HFF-Myc (cell line): ENCODE data around the gene PRSS21.

Experiments
- DNase-seq: peaks from one replicate; pipeline ENCODE4 v3.0.0-alpha.2; 2011; ENCODE audit warnings: low read depth; ENCODE audit errors: extremely low read depth
- H3K4me3 ChIP-seq: replicated peaks from 2 replicates; pipeline ENCODE4 v1.5.1; 2011; ENCODE audit warnings: low read depth, mild to moderate bottlenecking, control low read depth, low read length
- TF ChIP-seq, protein P1 (sequence below): IDR thresholded peaks from 2 replicates; pipeline ENCODE4 v1.5.1; 2012; ENCODE audit warnings: mild to moderate bottlenecking, low read depth, low read length, control low read depth; ENCODE audit errors: missing control alignments

The PRSS21 gene

DNA sequence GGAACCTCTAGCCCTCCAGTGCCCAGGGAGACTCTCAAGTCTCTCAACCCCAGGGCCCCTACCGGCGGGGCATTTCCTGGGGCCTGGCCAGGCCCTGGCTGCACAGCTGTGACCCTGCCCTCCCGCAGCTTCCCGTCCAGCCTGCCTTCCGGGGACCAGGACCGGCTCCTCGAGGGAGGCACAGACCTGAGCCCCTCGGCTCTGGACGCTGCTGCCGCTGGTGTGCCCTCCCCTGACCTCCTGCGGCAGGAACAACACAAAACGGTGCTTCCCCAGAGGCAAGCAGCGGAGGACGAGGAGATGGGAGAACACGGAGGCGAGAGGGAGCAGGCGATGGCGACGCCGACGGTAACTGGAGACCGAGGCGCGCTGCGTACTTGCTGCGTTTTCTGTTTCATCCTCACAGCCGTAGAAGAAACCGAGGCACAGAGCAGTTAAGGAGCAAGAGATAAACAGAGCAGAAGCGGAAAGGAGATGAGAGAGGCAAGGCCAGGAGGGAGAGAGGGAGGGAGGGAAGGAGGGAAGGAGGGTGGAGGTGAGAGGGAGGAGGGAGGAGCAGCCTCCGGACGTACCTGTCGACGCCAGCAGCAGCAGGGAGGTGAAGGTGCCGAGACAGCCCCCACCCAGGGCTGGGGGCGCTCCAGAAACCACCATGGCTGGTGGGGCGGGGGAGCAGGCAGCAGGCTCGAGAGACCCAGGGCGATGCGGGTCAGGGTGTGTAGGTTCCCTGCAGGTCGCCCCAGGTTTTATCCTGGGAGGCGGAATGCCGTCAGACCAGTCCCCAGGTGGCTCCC lies 40.6 kb downstream of the PRSS21 start, which contains the start of gene PRSS22:
Gene PRSS22 (minus strand): TSS at position 720 of the 794 bp plus-strand sequence. CDS start 66 bp downstream, at position 654.
- no peak within 1 kb of the TSS for H3K4me3 ChIP-seq
- TF ChIP-seq, protein P1, sequence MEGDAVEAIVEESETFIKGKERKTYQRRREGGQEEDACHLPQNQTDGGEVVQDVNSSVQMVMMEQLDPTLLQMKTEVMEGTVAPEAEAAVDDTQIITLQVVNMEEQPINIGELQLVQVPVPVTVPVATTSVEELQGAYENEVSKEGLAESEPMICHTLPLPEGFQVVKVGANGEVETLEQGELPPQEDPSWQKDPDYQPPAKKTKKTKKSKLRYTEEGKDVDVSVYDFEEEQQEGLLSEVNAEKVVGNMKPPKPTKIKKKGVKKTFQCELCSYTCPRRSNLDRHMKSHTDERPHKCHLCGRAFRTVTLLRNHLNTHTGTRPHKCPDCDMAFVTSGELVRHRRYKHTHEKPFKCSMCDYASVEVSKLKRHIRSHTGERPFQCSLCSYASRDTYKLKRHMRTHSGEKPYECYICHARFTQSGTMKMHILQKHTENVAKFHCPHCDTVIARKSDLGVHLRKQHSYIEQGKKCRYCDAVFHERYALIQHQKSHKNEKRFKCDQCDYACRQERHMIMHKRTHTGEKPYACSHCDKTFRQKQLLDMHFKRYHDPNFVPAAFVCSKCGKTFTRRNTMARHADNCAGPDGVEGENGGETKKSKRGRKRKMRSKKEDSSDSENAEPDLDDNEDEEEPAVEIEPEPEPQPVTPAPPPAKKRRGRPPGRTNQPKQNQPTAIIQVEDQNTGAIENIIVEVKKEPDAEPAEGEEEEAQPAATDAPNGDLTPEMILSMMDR, result no peak
- DNase-seq, result no peak

DNA sequence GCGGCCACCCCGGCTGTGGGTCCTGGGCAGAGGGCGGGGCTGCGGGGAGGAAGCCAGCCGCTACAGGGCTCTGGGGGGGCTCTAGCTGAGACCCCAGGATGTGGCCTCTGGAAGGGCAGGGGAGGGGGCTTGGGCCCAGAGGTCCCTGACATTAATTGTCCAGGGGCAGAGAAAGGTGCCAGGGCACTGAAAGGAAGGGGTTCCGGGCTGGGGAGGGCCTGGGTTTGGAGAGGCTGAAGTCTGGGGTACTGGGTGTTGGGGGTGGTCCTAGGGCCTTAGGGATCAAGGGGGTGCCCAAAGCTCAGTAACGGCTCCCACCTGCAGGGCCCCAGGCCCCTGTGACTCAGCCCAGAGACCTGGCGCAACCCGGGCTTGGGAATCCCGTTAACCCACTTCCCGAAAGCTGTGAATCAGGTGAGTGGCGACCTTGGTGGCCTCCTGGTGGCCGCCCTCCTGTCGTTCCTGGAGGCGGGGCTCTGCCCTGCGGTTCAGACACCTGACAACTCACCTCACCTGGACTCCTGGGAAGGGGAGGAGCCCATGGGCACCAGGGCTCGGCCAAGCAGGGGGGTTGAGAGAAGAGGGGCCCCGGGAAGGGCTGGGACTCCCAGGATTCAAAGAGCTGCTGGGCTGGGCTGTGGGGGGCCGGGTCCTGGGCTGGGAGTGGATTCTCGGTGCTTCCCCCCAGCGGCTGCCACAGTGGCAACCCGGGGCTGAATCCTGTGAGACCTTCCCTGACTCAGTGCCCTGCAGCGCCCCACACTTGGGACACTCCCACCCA lies 41.4 kb downstream of the PRSS21 start:
- TF ChIP-seq, protein P1, result no peak
- H3K4me3 ChIP-seq, result no peak overlapping the region
- no peak for DNase-seq

DNA sequence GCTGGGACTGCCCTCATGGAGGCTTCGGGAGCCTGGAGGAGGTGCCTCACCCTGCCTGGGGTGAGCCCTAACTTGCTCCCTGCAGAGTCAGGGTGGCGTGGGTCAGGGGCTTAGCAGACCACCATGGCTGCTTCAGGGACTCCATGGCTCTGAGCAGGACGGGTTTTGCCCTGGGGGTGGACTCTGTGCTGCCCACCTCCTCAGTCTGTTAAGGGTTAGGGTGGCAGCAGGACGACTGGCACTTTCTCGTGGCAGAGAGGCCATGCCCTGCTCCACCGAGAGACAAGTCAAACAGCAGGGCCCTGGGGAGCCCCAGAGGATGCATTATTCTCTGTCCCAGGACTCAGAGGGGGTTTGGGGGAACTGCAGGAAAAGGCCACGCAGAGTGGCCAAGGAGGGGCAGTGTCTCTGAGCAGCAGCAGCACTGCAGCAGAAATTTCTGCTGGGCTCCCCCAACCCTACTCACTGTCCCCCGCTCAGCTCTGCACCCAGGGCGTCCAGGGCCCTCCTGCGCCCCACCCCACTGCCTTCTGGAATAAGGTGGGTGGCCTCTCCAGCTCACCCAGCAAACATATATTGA lies 42.7 kb downstream of the PRSS21 start:
- no peak for DNase-seq
- H3K4me3 ChIP-seq, result no peak overlapping the region
- TF ChIP-seq, protein P1, result no peak

DNA sequence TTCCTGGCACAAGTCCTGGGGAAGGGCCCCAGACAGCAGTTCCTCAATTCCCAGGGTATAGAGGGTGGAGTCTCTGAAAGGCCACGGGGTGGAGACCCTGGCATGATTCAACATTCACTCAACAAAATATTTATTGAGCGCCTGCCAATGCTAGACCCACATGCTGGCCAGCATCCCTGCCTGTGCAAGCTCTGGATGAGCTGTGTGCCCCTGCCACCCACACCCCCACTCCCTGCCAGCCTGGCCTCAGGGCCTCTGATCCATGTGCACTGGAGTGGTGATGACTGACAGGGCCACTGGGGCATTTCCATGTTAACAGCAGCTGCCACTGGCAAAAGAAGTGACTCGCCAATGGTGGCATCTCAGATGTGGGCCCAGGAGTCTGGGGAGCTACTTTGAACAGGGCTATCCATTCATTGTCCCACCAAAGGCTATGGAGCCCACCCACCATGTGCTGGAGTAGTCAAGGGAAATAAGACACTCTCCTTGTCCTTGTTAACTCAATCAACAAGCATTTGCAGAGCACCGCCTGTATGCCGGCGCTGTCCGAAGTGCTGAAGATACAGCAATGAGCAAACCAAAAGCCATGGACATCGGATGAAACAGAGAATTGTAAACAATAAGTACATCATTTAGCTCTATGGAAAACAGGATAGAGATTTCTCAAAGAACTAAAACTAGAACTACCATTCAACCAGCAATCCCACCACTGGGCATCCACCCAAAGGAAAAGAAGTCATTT lies 44.0 kb downstream of the PRSS21 start:
- H3K4me3 ChIP-seq, result no peak overlapping the region
- no peak for DNase-seq
- TF ChIP-seq, protein P1, result no peak

DNA sequence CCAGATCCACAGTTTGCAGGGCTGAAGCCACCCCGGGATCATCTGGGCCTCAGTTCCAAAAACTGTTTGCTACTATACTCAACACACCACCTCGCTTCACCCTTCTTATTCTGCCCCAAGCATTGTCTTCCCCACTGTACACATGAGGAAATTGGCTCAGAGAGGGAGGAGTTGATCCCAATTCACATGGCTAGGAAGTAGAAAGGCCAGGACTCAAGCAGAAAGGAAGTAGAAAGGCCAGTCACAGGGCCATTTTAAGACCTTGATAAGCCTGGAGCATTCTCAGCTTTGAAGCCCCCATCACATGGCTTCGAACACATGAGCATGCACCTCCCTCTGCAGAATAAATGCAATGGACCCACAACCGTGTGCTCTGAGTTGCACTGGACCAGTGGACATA lies 48.6 kb downstream of the PRSS21 start:
- TF ChIP-seq, protein P1, result no peak
- no peak for DNase-seq
- no peak overlapping the region for H3K4me3 ChIP-seq

DNA sequence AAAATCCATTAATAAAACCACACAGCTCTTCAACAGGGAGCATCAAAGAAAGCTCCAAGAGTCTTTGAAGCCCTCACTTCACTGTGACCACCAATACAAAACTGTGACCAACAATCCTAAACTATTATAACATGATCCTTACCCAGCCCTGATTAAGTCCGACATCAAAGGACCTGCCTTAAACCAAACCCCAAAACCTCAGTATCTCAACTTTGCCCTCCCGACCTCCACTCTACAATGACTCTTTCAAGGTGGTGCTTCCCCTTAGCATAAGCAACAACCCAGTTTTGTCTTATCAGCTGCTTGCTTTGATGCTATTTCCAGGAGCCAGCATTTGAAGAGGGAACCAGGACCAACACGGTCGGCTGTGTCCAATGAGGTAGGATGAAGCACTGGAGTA lies 49.4 kb downstream of the PRSS21 start:
- H3K4me3 ChIP-seq, result no peak overlapping the region
- DNase-seq, result no peak
- TF ChIP-seq, protein P1, result no peak
